Pancreas (tissue), 10 donors: Measurements from ENCODE around the gene MYOZ3. TPM values are rescaled to one million over a fixed set of nuclear protein-coding genes. Genes with fewer than 3 reads are reported as not detected.
A peak's percentile ranks its signal among the peaks of the same experiment; 100 is the strongest.

Experiments used
- ATAC-seq, 4 donors: fragments of 200-7000 bp; cut with Tn5 transposase; one replicate each; pipeline versions ENCODE4 v1.8.0 to v1.9.1; 2020; ENCODE audit warnings: mild to moderate bottlenecking in 4 of 4, moderate library complexity in 4 of 4
- DNase-seq, 6 donors: peaks; one replicate each; pipeline ENCODE4 v3.0.0-alpha.2; 2020
- FAIRE-seq: peaks from 2 replicates; lab custom pipeline; 2012; peaks lifted over from hg19 to GRCh38; lab: Jason Lieb, UNC
- H3K27ac ChIP-seq, 4 donors: fragments of 200-600 bp; sonication (generic); 1 replicate in 3 of 4; 2 replicates in 1 of 4; pipeline versions ENCODE4 v1.5.0 to v1.8.0; 2020
- H3K27me3 ChIP-seq, 4 donors: fragments of 200-600 bp; one replicate each; pipeline ENCODE4 v1.8.0; 2021
- H3K36me3 ChIP-seq, 3 donors: fragments of 200-600 bp; sonication (generic) in 1 of 3; one replicate each; pipeline versions ENCODE4 v1.5.0 to v1.8.0; 2020 to 2021
- H3K4me1 ChIP-seq, 3 donors: fragments of 200-600 bp; one replicate each; pipeline ENCODE4 v1.8.0; 2021
- H3K4me3 ChIP-seq, 4 donors: fragments of 200-600 bp; sonication (generic) in 2 of 4; one replicate each; pipeline versions ENCODE4 v1.5.0 to v1.8.0; 2020 to 2021
- H3K9me3 ChIP-seq, 4 donors: fragments of 200-600 bp; one replicate each; pipeline ENCODE4 v1.8.0; 2021
- WGBS, 2 donors: extraction: QIAGEN DNeasy Blood & Tissue Kit; methylation state at CpG; one replicate each; pipeline ENCODE4 v1.1.7; 2013; 5-methylcytosine and 5-hydroxymethylcytosine counted together
- intact Hi-C, 3 donors: fragments of 100-400 bp; cut with DNase I; formaldehyde crosslinking; loops; one replicate each; pipeline versions ENCODE4 v1.11.1 to v1.14.2; 2022
- polyA plus RNA-seq, 2 donors: library from polyadenylated mRNA; stranded (reverse); fragments of 200-250 nt; gene quantifications; one replicate each; pipeline ENCODE4 v1.2.3, GENCODE V29; 2013
- total RNA-seq, 6 donors: library from RNA; stranded (reverse); fragmentation: NEBNext Ultra II Directional in 4 of 6; extraction: Animal tissue kit (Norgen Biotek cat#: 25700) in 4 of 6; gene quantifications; one replicate each; pipeline versions ENCODE4 v1.2.1 to v1.2.4, GENCODE V29; 2021 to 2023
- TF ChIP-seq, protein P1 (sequence below), 4 donors: fragments of 200-600 bp; sonication (generic) in 3 of 4; IDR thresholded peaks; one replicate each; pipeline versions ENCODE4 v1.5.0 to v1.8.0; 2021; ENCODE audit warnings: antibody characterized with exemption in 4 of 4
- donor health status: healthy with polysubstance abuse.
- donor health status: DM: no; HTN: no; CAD: no; lungs with moderate emphysema.
- donor health status: DM: no; HTN: no; CAD: no.
- donor health status: control.
- donor health status: control.
- donor health status: Bipolar disorder and iron deficiency.
- donor health status: DM: yes; HTN: yes; CAD: no.
- donor health status: DM: no; HTN: no; CAD: no.
- donor health status: DM: no; HTN: no; CAD: no.
- donor health status: DM: yes; HTN: yes; CAD: no.

Gene MYOZ3
- total and polyA plus RNA-seq, 8 donors = 0.05 to 0.50 (median 0.28) TPM; not detected in 1

DNA sequence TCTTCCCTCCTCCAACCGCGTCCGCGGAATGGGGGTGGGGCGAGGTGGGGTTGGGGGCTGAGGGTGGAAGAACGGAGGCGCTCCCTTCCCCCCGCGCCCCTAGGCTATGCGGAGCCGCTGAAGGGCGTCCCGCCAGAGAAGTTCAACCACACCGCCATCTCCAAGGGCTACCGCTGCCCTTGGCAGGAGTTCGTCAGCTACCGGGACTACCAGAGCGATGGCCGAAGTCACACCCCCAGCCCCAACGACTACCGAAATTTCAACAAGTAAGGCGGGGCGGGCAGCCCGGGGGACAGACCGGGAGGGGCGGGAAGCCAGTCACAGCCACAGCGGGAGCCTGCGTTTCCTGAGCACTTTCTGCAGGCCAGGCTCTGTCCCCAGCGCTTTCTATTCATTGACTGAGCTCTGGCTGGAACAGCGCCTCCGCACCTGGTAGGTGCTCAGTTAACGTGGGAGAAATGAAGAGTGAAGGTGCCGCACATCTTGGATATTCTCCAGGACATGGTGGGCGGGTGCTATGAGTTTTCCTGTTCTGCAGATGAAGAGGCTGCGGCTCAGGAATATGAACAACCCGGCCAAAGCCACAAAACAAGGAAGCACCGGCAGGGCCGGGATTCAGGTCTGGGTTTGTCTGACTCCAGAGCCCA is 11.3 kb downstream of the MYOZ3 start:
- WGBS, 2 donors = 9 to 10% methylated on average over 30 to 37 of the region's 38 CpGs
- FAIRE-seq = no peak
- intact Hi-C loops = no loop called here
- peak; percentile 58 to 78 (median 70) for ATAC-seq
- no peak overlapping the region for H3K27ac ChIP-seq
- no peaks in the 10 kb centered on the region for H3K36me3 ChIP-seq
- H3K27me3 ChIP-seq = no peaks in the 10 kb centered on the region
- peak overlapping the region; percentile 21 to 45 (median 31) for H3K4me3 ChIP-seq
- peaks cover 0 to 5% (median 0%) of the 10 kb centered on the region in 3 donors for H3K4me1 ChIP-seq
- no peaks in the 10 kb centered on the region for H3K9me3 ChIP-seq
- peak in 2 of 6 donors; percentile 69 to 72 for DNase-seq
- TF ChIP-seq, protein P1, sequence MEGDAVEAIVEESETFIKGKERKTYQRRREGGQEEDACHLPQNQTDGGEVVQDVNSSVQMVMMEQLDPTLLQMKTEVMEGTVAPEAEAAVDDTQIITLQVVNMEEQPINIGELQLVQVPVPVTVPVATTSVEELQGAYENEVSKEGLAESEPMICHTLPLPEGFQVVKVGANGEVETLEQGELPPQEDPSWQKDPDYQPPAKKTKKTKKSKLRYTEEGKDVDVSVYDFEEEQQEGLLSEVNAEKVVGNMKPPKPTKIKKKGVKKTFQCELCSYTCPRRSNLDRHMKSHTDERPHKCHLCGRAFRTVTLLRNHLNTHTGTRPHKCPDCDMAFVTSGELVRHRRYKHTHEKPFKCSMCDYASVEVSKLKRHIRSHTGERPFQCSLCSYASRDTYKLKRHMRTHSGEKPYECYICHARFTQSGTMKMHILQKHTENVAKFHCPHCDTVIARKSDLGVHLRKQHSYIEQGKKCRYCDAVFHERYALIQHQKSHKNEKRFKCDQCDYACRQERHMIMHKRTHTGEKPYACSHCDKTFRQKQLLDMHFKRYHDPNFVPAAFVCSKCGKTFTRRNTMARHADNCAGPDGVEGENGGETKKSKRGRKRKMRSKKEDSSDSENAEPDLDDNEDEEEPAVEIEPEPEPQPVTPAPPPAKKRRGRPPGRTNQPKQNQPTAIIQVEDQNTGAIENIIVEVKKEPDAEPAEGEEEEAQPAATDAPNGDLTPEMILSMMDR (IDR thresholded peaks at IDR 0.05) = no peak

DNA sequence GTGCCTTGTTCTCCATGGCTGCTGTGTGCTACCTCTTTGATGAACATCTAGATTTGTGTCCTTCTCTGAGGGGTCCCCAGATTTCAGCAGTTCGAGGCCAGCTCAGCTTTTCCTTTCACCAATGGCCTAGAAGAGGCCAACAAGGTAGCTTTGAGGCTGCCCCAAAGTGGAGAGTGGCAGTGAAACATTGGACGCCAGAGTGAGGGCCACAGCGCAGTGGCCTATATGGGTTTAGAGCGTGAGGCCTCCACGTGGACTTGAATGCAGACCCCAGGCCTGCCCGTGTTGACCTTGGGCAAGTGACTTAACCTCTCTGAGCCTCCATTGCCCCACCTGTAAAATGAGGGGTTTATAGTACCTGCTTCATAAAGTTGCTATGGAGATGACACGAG is 11.8 kb downstream of the MYOZ3 start:
- Histone ChIP-seq H3K36me3 (no peaks in the 10 kb centered on the region), H3K27me3 (no peaks in the 10 kb centered on the region), H3K4me1 (peaks cover 0 to 5% (median 0%) of the 10 kb centered on the region in 3 donors), H3K27ac (no peak overlapping the region), H3K4me3 (peak overlapping the region in 2 of 4 donors; percentile 26 to 45), H3K9me3 (no peaks in the 10 kb centered on the region)
- DNase-seq (no peak), FAIRE-seq (no peak), ATAC-seq (no peak)
- 76 to 80% methylated on average over 7 of the region's 7 CpGs for WGBS, 2 donors
- intact Hi-C loops = no loop called here
- TF ChIP-seq, protein P1 (IDR thresholded peaks at IDR 0.05) = no peak

DNA sequence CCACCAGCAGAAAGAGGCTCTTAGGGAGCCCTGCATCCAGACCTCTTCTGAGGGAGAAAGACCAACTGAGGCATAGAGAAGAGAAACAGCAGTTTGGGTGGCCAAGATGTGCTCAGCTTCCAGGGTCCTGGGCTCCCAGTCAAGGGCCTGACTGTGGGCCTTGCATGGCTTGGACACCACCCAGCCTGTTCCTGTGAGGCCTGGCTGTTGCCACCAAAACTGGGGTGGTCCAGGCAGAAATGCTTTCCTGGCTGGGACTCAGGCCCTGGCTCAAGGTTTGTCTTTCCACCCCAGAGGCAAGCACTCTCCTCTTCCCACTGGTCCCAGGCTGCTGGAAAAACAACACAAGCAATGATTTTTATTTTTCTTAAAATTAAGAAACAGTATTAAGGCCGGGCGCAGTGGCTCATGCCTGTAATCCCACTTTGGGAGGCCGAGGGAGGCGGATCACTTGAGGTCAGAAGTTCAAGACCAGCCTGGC is 13.3 kb downstream of the MYOZ3 start:
- Histone ChIP-seq H3K27ac (no peak overlapping the region), H3K9me3 (no peaks in the 10 kb centered on the region), H3K4me3 (no peak overlapping the region), H3K27me3 (no peaks in the 10 kb centered on the region), H3K36me3 (no peaks in the 10 kb centered on the region), H3K4me1 (peaks cover 0 to 5% (median 0%) of the 10 kb centered on the region in 3 donors)
- peak in 1 of 4 donors; percentile 6 for ATAC-seq
- TF ChIP-seq, protein P1 (IDR thresholded peaks at IDR 0.05) = no peak
- 85 to 91% methylated on average over 4 of the region's 4 CpGs for WGBS, 2 donors
- intact Hi-C loops = no loop called here
- FAIRE-seq = no peak
- no peak for DNase-seq

DNA sequence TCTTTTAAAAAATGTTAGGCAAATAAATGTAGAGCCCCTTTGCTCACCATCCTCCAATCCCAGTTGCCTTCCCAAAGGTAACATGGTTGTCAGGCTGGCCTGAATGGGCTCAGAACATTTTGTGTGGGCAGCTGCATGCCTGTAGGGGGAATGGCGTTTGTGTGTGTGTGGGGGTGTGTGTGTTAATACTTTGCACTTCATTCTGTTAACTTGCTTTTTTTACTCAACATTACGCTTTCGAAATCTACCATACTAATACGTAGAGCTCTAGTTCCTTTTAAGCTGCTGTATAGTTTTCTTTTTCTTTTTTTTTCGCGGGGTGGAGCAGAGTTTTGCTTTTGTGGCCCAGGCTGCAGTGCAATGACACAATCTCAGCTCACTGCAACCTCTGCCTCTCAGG is 14.0 kb downstream of the MYOZ3 start:
- 78 to 82% methylated on average over 6 of the region's 6 CpGs for WGBS, 2 donors
- ATAC-seq = no peak
- no peak for DNase-seq
- Histone ChIP-seq H3K4me3 (no peak overlapping the region), H3K4me1 (peaks cover 0 to 5% (median 0%) of the 10 kb centered on the region in 3 donors), H3K9me3 (no peaks in the 10 kb centered on the region), H3K27me3 (no peaks in the 10 kb centered on the region), H3K36me3 (no peaks in the 10 kb centered on the region), H3K27ac (no peak overlapping the region)
- FAIRE-seq = no peak
- TF ChIP-seq, protein P1 (IDR thresholded peaks at IDR 0.05) = no peak
- intact Hi-C loops = no loop called here

DNA sequence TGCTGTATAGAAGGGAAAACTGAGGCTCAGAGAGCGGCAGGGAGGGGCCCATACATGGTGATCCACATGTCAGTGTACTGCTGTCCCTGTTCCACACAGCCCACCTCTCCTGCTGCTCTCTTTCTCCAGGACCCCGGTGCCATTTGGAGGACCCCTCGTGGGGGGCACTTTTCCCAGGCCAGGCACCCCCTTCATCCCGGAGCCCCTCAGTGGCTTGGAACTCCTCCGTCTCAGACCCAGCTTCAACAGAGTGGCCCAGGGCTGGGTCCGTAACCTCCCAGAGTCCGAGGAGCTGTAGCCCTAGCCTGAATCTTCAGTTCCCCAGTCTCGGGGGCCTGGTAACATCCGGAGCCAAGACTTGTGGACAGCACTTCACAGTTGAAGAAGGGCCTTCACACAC is 15.5 kb downstream of the MYOZ3 start:
- Histone ChIP-seq H3K4me3 (no peak overlapping the region), H3K4me1 (peaks cover 0 to 4% (median 0%) of the 10 kb centered on the region in 3 donors), H3K9me3 (no peaks in the 10 kb centered on the region), H3K36me3 (no peaks in the 10 kb centered on the region), H3K27me3 (no peaks in the 10 kb centered on the region), H3K27ac (no peak overlapping the region)
- ATAC-seq (no peak), DNase-seq (no peak), FAIRE-seq (no peak)
- intact Hi-C loops = no loop called here
- TF ChIP-seq, protein P1 (IDR thresholded peaks at IDR 0.05) = no peak
- 74 to 85% methylated on average over 9 of the region's 9 CpGs for WGBS, 2 donors
